Activated T-cell treated with anti-CD3 and anti-CD28 coated beads, Interleukin-2, amount 50 U/mL, for 48 hours (primary cell): Measurements from ENCODE around the gene SLC17A8.

Source experiments
- DNase-seq, 2 experiments: peaks; one replicate each; pipeline ENCODE4 v3.0.0-alpha.2; 2020

The SLC17A8 gene

GRCh38 chr12:100433701-100434100 is 76.8 kb downstream of the SLC17A8 start:
- DNase-seq, result no peak

- DNase-seq, result no peak
These were observed 77.3 kb downstream of the SLC17A8 start for GRCh38 chr12:100434177-100434576.

GRCh38 chr12:100435957-100436356 is 79.1 kb downstream of the SLC17A8 start:
- no peak for DNase-seq

- DNase-seq, result no peak
These were observed 80.4 kb downstream of the SLC17A8 start for GRCh38 chr12:100437038-100437841.

GRCh38 chr12:100439797-100440196 is 82.9 kb downstream of the SLC17A8 start:
- DNase-seq, result no peak

- no peak for DNase-seq
These were observed 85.5 kb downstream of the SLC17A8 start for GRCh38 chr12:100442403-100442802.

GRCh38 chr12:100443434-100443833 is 86.6 kb downstream of the SLC17A8 start:
- no peak for DNase-seq

- DNase-seq, result no peak
These were observed 88.2 kb downstream of the SLC17A8 start for GRCh38 chr12:100445081-100445481.

GRCh38 chr12:100447381-100447780 is 90.5 kb downstream of the SLC17A8 start:
- DNase-seq, result no peak

- no peak for DNase-seq
These were observed 91.8 kb downstream of the SLC17A8 start for GRCh38 chr12:100448656-100449055.

GRCh38 chr12:100450735-100451134 is 93.9 kb downstream of the SLC17A8 start:
- DNase-seq, result no peak

GRCh38 chr12:100453951-100454350 is 97.1 kb downstream of the SLC17A8 start:
- DNase-seq, result no peak

GRCh38 chr12:100455896-100456295 is 99.0 kb downstream of the SLC17A8 start:
- no peak for DNase-seq

- no peak for DNase-seq
These were observed 101.3 kb downstream of the SLC17A8 start for GRCh38 chr12:100458191-100458590.

GRCh38 chr12:100460702-100461101 is 103.8 kb downstream of the SLC17A8 start:
- no peak for DNase-seq

- no peak for DNase-seq
These were observed 104.6 kb downstream of the SLC17A8 start for GRCh38 chr12:100461330-100461973.

GRCh38 chr12:100463661-100464060 is 106.8 kb downstream of the SLC17A8 start:
- DNase-seq, result no peak

GRCh38 chr12:100464529-100464928 is 107.7 kb downstream of the SLC17A8 start:
- DNase-seq, result no peak

GRCh38 chr12:100468126-100468525 is 111.3 kb downstream of the SLC17A8 start:
- no peak for DNase-seq
